Thyroid gland (tissue), 4 donors: ENCODE measurements around the gene PRAME. TPM values are rescaled to one million over a fixed set of nuclear protein-coding genes. Genes with fewer than 3 reads are reported as not detected.

Experiments
- DNase-seq, 2 donors: peaks; one replicate each; pipeline ENCODE4 v3.0.0-alpha.2; 2019
- H3K27ac ChIP-seq, 3 donors: fragments of 200-600 bp; sonication (generic); 1 replicate in 2 of 3; 2 replicates in 1 of 3; pipeline ENCODE4 v1.5.1; 2016 to 2019; ENCODE audit warnings: mild to moderate bottlenecking in 1 of 3, moderate library complexity in 1 of 3
- H3K27me3 ChIP-seq: fragments of 200-600 bp; sonication (generic); one replicate; pipeline ENCODE4 v1.5.1; 2019
- H3K36me3 ChIP-seq, 2 donors: fragments of 200-600 bp; sonication (generic); one replicate each; pipeline ENCODE4 v1.5.1; 2016 to 2019
- H3K4me1 ChIP-seq, 2 donors: fragments of 200-600 bp; sonication (generic); one replicate each; pipeline ENCODE4 v1.5.1; 2017 to 2019
- H3K4me3 ChIP-seq, 3 donors: fragments of 200-600 bp; sonication (generic); replicated peaks in 1 of 3; 1 replicate in 2 of 3; 2 replicates in 1 of 3; pipeline ENCODE4 v1.5.1; 2016; ENCODE audit warnings: mild to moderate bottlenecking in 1 of 3
- H3K9me3 ChIP-seq: fragments of 200-600 bp; sonication (generic); one replicate; pipeline ENCODE4 v1.5.1; 2017
- POLR2A ChIP-seq, 2 donors: fragments of 450-650 bp; IDR thresholded peaks; one replicate each; pipeline ENCODE4 v1.6.1; 2017; ENCODE audit warnings: antibody characterized with exemption in 2 of 2, mild to moderate bottlenecking in 2 of 2, moderate library complexity in 1 of 2
- WGBS, 2 donors: methylation state at CpG; one replicate each; pipeline ENCODE4 v1.1.5; 2017; 5-methylcytosine and 5-hydroxymethylcytosine counted together
- intact Hi-C: fragments of 100-400 bp; cut with DNase I; formaldehyde crosslinking; loops from one replicate; pipeline ENCODE4 v1.15.1; 2023
- total RNA-seq, 4 donors: library from RNA; depleted of rRNA; stranded (reverse); fragments of >200 nt; gene quantifications; one replicate each; pipeline ENCODE4 v1.2.3, GENCODE V29; 2016
- TF ChIP-seq, protein P1 (sequence below), 6 experiments: fragments of 200-600 bp in 3 of 6; fragments of 450-650 bp in 3 of 6; sonication (generic) in 3 of 6; IDR thresholded peaks; one replicate each; pipeline ENCODE4 v1.5.1; 2016 to 2019; ENCODE audit warnings: antibody characterized with exemption in 6 of 6, mild to moderate bottlenecking in 2 of 6, inconsistent platforms in 1 of 6, moderate library complexity in 1 of 6

Gene PRAME
- total RNA-seq, 4 donors from 2014 or later: 0.45 to 0.67 TPM; not detected in 2

DNA sequence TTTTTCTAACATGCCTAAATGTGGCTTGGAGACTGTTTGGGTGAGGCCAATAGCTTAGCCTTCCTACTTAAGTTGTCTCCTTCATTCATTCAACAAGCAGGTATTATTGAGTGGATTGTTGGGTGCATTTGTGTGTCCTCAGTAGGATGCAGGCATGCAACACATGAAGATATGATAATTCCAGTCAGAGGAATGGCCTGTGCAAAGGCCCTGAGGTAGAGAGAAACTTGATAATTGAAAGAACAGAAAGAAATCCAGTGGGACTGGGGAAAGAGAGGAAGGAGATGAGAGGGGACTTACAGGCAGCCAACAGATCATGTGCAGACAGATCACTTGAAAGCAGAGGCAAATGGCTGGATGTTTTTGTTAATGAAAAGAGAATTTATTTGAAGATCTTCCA, 15.3 kb upstream of the PRAME start:
- intact Hi-C loops: no loop called here
- no peak for TF ChIP-seq POLR2A (IDR thresholded peaks at IDR 0.05)
- TF ChIP-seq, protein P1, sequence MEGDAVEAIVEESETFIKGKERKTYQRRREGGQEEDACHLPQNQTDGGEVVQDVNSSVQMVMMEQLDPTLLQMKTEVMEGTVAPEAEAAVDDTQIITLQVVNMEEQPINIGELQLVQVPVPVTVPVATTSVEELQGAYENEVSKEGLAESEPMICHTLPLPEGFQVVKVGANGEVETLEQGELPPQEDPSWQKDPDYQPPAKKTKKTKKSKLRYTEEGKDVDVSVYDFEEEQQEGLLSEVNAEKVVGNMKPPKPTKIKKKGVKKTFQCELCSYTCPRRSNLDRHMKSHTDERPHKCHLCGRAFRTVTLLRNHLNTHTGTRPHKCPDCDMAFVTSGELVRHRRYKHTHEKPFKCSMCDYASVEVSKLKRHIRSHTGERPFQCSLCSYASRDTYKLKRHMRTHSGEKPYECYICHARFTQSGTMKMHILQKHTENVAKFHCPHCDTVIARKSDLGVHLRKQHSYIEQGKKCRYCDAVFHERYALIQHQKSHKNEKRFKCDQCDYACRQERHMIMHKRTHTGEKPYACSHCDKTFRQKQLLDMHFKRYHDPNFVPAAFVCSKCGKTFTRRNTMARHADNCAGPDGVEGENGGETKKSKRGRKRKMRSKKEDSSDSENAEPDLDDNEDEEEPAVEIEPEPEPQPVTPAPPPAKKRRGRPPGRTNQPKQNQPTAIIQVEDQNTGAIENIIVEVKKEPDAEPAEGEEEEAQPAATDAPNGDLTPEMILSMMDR (IDR thresholded peaks at IDR 0.05): no peak
- Histone ChIP-seq H3K4me3 (no peak overlapping the region), H3K4me1 (no peaks in the 10 kb centered on the region), H3K27me3 (no peaks in the 10 kb centered on the region), H3K27ac (no peak overlapping the region), H3K36me3 (no peaks in the 10 kb centered on the region), H3K9me3 (no peaks in the 10 kb centered on the region)
- no peak for DNase-seq

DNA sequence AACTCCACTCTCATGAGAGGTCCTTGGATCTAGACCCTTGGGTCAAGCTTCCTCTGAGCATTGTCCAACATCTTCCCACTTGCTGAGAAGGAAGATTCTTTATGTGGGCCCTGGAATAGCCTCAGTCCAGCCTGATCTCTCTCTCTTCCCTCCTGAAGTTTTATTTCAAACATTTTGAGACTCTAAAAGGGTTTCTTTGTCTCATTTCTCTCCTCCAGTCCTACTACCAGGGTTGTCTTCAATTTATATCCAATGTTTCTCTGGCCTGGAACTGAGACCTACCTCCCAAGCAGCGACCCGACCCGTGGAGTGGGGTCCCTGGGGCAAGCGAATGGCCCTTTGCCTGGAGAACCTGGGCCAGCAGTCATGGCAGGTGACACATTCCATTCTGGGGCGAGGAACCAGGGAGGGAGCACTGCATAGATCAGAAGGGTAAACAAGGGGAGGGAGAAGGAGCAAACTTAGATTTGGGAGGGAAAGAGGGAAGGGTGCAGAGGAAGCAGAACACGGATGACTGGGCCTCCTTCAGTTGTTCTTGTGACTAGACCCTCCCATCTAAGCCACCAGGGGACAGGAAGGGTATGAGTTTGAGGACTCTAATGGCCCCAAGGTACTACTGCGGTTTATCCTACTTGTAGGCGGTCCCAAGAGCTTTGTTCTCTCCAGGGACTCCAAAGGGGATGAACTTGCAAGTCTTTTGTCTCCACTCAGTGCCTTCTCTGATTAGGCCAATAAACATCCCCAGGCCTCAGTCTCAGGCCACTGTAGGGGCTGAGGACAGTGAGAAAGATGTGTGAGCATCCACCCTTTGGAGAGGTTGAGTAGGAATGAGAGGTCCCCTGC, 14.2 kb upstream of the PRAME start:
- intact Hi-C loops: no loop called here
- H3K4me3 ChIP-seq: no peak overlapping the region
- no peak overlapping the region for H3K27ac ChIP-seq
- H3K9me3 ChIP-seq: no peaks in the 10 kb centered on the region
- TF ChIP-seq, protein P1 (IDR thresholded peaks at IDR 0.05): no peak
- TF ChIP-seq POLR2A (IDR thresholded peaks at IDR 0.05): no peak
- H3K36me3 ChIP-seq: no peaks in the 10 kb centered on the region
- no peaks in the 10 kb centered on the region for H3K4me1 ChIP-seq
- DNase-seq: no peak
- 68 to 76% methylated on average over 8 of the region's 8 CpGs for WGBS, 2 donors
- no peaks in the 10 kb centered on the region for H3K27me3 ChIP-seq

DNA sequence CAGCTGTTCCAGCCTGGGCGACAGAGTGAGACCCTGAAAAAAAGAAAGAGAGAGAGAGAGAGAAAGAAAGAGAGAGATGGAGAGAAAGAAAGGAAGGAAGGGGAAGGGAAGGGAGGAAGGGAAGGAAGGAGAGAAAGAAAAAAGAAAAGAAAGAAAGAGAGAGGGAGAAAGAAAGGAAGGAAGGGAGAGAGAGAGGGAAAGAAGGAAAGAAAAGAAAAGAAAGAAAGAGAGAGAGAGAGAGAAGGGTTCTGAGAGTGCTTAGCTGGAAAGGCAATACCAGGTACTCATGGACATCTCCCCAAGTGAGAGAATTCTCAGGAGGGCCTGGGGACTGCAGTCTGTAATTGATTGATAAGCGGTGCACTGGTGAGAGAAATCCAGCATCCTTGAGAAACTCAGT, 12.8 kb upstream of the PRAME start:
- Histone ChIP-seq H3K27me3 (no peaks in the 10 kb centered on the region), H3K27ac (no peak overlapping the region), H3K4me3 (no peak overlapping the region), H3K9me3 (no peaks in the 10 kb centered on the region), H3K36me3 (no peaks in the 10 kb centered on the region), H3K4me1 (no peaks in the 10 kb centered on the region)
- intact Hi-C loops: no loop called here
- no peak for DNase-seq
- 87 to 88% methylated on average over 2 of the region's 2 CpGs for WGBS, 2 donors
- TF ChIP-seq POLR2A (IDR thresholded peaks at IDR 0.05): no peak
- TF ChIP-seq, protein P1 (IDR thresholded peaks at IDR 0.05): no peak

DNA sequence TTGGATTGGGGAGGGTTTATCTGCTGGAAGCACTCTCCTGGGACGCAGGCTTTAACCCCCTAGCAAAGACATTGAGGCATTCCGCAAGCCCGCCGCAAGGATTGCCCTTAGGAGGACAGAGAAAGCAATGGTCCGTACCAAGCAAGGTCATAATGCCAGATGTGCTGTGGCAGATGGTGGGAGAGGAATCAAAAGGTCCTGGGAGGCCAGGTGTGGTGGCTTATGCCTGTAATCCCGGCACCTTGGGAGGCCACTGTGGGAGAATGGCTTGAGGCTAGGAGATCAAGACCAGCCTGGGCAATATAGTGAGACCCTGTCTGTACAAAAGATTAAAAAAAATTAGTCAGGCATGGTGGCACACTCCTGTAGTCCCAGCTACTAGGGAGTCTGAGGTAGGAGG, 12.4 kb upstream of the PRAME start:
- DNase-seq: no peak
- no peak overlapping the region for H3K27ac ChIP-seq
- TF ChIP-seq, protein P1 (IDR thresholded peaks at IDR 0.05): no peak
- no peak for TF ChIP-seq POLR2A (IDR thresholded peaks at IDR 0.05)
- no peak overlapping the region for H3K4me3 ChIP-seq
- no peaks in the 10 kb centered on the region for H3K9me3 ChIP-seq
- H3K36me3 ChIP-seq: no peaks in the 10 kb centered on the region
- H3K4me1 ChIP-seq: no peaks in the 10 kb centered on the region
- no peaks in the 10 kb centered on the region for H3K27me3 ChIP-seq
- 83 to 96% methylated on average over 6 of the region's 6 CpGs for WGBS, 2 donors
- intact Hi-C loops: no loop called here

DNA sequence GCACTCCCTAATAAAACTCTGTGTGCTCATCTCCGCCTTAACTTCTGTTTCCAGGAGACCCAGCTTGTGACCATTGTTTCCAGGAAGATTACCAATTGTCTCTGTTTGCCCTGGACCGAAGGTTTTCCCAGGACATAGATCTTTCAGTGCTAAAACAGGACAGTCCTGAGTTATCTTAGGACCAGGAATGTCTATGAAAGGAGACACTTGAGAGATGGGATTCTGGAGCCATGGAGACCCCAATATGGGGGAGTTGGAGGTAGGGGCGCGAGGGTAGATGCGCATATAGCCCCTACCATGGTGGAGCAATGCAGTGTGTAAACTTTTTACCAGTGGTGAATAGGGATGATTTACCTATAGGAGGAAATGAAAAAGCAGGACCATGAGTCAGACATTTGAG, 10.2 kb upstream of the PRAME start:
- intact Hi-C loops: no loop called here
- Histone ChIP-seq H3K36me3 (no peaks in the 10 kb centered on the region), H3K4me1 (no peaks in the 10 kb centered on the region), H3K27ac (no peak overlapping the region), H3K9me3 (no peaks in the 10 kb centered on the region), H3K27me3 (no peaks in the 10 kb centered on the region), H3K4me3 (no peak overlapping the region)
- TF ChIP-seq, protein P1 (IDR thresholded peaks at IDR 0.05): no peak
- no peak for TF ChIP-seq POLR2A (IDR thresholded peaks at IDR 0.05)
- WGBS, 2 donors: 78 to 90% methylated on average over 5 of the region's 5 CpGs
- DNase-seq: no peak
